Activated gamma-delta T cell (primary cell): ENCODE results near the gene IGFBPL1.

ENCODE experiments used
- DNase-seq: peaks from one replicate; lab custom pipeline; 2025; lab: John Stamatoyannopoulos, UW

The IGFBPL1 gene

GRCh38 chr9:38395653-38396370, 28.4 kb downstream of the IGFBPL1 start:
- DNase-seq, result no peak

DNA sequence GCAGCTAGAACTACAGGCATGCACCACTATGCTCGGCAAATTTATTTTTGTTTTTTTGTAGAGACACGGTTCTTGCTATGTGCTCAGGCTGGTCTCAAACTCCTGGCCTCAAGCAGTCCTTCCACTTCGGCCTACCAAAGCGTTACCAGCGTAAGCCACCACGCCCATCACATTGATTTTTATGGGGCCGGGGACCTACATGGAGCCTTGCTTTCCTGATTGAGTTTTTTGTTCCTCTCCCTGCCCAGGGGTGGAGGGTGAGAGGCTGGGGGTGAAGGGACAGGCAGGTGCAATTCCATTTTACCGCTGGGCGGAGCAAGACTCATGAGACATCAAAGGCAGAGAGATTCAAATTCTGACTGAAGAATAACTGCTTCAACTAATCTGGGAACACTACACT, 29.8 kb downstream of the IGFBPL1 start:
- no peak for DNase-seq

DNA sequence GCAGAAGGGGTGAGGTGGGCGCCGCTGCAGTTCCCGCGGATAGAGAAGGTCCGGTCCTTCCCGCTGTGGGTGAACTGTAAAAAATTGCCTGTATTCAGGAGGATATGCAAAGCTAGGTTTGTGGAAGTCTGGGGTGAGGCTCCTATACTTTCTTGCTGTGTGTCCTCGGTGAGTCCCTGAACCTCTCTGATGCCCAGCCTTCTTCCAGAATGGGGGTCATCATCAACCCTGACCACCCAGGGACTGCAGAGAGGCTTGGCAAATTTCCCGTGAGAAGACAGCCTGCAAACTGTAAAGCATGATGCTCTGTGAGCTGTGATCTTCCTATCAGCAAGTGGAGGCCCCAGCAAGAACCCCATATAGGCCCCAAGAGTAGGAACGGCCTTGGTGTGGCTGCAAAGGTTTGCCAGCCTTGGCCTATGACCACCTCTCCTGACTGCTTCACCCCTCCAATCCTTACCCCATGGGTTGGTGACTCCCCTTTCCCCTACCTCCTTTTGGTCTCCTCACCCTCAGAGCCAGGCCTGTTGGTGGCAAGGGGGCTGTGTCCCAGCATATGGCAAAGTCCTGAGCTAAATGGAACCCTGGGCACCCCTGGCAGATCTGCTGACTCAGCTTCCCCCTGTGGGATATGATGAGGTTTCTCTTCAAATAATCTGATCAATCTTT, 31.0 kb downstream of the IGFBPL1 start:
- DNase-seq, result no peak

GRCh38 chr9:38392235-38393127, 31.8 kb downstream of the IGFBPL1 start, which contains the start of gene ALDH1B1:
TSS of gene ALDH1B1 (plus strand) at chr9:38392702. CDS start at chr9:38395749, 3,047 bp downstream.
- peak; percentile 47 for DNase-seq

GRCh38 chr9:38391278-38392118, 32.8 kb downstream of the IGFBPL1 start:
- no peak for DNase-seq

DNA sequence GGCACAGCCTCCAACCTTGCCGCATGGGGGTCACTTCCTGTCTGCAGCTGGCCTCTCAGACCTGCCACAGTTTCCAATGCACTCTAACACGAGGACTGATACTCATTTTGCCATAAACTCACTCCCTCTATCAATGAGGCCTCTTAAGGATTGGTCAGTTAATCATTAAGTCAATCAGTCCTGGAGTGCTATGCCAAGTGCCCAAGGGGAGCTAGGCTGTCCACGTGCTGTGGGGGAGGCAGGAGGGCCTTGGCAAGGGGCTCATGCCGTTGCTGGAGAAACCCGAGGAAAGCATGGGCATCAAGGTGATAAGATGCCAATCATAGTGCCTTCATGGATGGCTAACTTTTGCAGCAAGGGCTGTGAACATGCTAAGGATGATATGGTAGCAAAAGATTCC, 33.4 kb downstream of the IGFBPL1 start:
- DNase-seq, result no peak

DNA sequence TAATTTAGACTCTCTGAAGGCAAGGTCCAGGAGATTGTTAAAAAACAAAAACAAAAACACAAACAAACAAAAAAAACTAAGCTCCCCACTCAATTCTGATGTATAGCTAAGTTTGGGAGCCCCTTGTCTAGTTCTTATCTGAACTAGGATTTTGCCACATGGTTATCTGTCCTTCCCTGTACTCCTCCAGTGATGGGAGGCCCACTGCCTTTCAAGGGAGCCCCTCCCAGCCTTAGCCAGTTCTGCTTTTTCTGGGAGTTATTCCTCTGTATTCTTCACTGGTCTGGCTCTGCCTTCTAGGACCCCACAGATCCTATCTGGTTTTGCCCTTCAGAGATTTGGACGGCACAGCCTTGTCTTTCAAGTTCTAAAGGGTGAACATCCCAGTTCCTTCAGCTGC, 33.8 kb downstream of the IGFBPL1 start:
- DNase-seq, result no peak

- no peak for DNase-seq
Observed at GRCh38 chr9:38389313-38389712, 34.9 kb downstream of the IGFBPL1 start.

- no peak for DNase-seq
Observed at GRCh38 chr9:38388283-38389223, 35.7 kb downstream of the IGFBPL1 start.

GRCh38 chr9:38387751-38388150, 36.5 kb downstream of the IGFBPL1 start:
- no peak for DNase-seq

DNA sequence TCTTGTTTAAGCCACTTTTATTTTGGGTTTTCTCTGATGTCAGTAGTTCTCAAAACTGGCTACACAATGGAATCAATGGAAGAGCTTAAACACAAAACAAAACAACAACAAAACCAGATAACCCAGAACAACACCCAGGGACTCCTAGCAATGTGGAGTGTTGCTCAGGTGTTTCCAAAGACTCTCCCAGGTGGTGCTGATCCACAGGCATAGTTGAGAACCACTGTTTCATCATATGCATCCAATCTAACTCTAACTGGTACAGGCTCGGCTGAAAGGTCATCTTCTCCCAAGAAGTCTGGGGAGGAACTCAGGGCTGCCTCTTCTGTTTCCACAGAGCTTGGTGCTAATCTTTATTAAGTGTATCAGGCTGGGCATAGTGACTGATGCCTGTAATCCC, 37.2 kb downstream of the IGFBPL1 start:
- no peak for DNase-seq

DNA sequence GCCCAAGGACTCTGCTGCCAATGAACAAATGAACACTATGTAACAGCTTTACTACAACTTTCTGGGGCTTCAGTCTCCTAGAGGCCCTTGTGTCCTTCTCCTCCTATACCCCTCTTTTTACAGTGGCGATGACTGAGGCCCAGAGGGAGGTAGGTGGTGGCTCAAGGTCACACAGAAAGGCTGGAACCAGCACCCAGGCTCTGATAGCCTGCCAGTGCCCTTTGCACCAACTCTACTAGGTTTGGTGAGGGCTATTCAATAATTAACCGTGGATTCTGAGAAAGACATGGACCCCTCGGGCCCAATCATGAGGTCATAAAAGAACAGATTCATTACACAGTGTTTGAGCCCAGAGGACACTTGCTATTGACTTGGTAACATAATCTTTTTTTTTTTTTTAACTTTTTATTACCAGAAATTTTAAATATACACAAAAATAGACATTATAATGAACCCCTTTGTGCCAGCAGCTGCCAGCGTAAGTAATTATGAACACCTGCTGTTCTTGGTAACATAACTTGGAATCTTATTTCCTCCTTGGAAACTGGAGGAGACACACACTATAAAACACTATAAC, 37.8 kb downstream of the IGFBPL1 start:
- DNase-seq, result no peak

DNA sequence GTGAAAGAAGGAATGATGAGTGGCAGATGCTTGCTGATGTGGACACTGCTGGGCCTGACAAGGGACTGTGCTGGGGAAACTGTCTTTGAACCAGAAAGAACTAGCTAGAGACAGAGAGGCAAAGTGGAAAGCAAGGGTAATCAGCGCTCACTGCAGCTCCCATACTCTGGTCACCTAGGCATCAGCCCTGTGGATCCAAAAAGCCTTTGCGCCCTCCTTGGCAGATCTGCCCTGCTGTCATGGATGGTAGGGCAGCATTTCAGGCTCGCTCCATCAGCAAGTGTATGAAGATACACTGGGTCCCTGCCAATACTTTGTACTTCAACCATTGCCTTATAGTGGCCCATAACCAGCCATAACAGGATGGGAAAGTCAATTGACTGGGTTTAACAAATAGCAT, 38.4 kb downstream of the IGFBPL1 start:
- DNase-seq, result no peak

DNA sequence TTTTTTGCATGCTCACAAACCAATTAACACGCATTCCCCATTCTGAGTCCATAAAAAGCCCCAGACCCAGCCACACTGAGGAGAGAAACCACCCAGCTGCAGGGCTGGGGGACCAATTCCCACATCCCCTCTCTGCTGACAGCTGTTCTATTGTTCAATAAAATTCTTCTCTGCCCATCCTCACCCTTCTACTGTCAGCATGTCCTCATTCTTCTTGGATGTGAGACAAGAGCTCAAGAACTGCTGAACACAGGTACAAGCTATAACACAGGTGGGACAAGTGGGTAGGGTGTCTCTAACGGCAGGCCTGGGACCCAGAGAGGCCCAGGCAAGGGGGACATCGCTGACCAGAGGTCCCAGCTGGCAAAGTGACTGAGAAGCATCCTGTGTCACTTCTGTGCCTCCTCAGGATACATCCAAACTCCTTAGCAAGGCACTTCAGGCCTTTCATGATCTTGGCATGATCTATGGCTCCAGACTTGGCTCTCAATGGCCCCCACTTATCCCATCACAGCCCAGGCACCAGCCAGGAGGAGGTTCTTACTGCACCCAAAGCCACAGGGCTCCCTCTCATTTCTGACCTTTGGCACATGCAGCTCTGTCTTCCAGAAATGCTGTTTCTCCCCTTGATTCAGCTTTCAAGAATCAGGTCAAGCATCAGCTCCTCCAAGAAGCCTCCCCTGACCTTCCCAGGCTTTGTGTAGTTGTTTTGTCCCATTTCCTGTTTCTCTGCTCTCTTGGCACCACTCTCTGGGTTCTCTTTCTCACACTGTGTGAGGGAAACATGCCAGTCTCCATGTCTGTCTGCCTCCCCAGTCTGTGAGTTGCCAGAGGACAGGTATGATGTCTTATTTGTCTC, 39.0 kb downstream of the IGFBPL1 start:
- no peak for DNase-seq

- DNase-seq, result no peak
Observed at GRCh38 chr9:38382141-38382540, 42.1 kb downstream of the IGFBPL1 start.

DNA sequence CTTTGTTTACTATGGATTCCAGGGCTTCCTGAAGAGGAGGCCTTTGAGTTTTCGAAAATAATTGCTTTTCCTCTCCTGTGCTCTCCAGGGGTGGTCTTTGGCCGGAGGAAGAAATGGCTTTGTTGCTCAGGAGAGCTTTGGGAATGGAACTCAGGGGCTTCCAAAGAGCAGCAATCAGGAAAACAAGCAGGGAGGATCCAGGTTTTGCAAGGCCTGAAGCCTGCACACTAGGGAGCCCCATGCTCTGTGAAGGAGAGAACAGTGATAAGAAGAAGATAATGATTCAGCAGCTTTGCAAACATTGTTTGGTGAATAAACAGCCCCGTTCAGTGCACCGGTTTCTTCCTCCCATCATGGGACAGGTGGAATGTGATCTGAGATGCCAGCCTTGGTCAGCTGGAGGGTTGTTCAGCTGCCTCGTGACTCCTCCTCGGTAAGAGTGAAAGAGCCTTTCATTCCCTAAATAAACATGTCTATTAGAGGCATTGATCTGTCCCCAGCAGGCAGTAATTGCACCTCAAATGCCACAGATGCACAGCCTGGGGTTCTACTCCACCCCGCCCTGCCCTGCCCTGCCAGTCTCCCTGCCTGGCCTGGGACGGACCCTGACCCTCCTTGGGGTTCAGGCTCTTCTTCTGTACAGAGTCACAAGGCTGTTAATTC, 43.3 kb downstream of the IGFBPL1 start:
- no peak for DNase-seq

DNA sequence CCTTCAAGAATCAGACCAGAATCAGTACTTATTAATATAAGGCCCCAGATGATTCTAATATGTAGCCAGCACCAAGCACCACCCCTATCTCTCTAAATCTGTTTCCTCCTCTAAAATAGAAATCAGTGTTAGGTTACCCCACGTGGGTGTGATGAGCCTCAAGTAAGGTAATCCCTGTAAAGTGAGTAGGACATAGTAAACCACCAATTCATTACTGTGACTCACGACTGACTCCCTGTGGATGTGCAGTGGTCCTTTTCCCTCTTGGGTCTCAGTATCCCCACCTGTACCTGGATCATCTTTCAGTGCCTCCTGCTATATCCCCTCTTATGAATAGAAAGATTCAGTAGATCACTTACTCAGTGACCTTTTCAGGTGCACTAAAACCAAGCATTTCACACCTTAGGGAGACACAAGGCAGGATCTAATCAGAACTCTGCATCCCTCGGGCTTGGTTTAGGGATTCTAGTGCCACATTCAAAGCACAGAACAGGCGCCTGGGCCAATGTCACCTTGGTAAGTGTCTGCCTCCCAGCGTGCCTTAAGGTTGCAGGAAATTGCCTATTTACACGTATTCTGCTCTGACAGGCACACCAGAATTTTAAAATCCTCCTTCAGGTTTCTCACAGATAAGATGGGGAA, 43.9 kb downstream of the IGFBPL1 start:
- DNase-seq, result no peak
